Neural cell (in vitro differentiated cells): ENCODE results near the gene HAL. TPM values are rescaled to one million over a fixed set of nuclear protein-coding genes. Genes with fewer than 3 reads are reported as not detected.

ENCODE experiments used
- H2AFZ ChIP-seq: fragments of 200-600, 300-800 bp; sonication (generic), shearing (Covaris generic); 2 replicates; pipeline ENCODE4 v1.6.0; 2014; ENCODE audit warnings: low read depth, mild to moderate bottlenecking, antibody characterized with exemption, low read length, moderate library complexity
- H3F3A ChIP-seq: fragments of 200-600 bp; shearing (Covaris generic); 2 replicates; pipeline ENCODE4 v1.6.1; 2016; ENCODE audit warnings: mild to moderate bottlenecking, moderate library complexity, mixed read lengths, antibody characterized with exemption, low read length; ENCODE audit not compliant: insufficient read depth, poor library complexity, severe bottlenecking
- H3K27ac ChIP-seq: fragments of 200-600, 300-800 bp; sonication (generic), shearing (Covaris generic); 2 replicates; pipeline ENCODE4 v1.5.1; 2014; ENCODE audit warnings: mild to moderate bottlenecking, low read length, moderate library complexity
- H3K27me3 ChIP-seq: fragments of 300-800, 200-600 bp; sonication (generic), shearing (Covaris generic); 2 replicates; pipeline ENCODE4 v1.6.0; 2014; ENCODE audit warnings: mild to moderate bottlenecking, low read depth, low read length, moderate library complexity; ENCODE audit not compliant: insufficient read depth
- H3K36me3 ChIP-seq: fragments of 300-800, 200-600 bp; sonication (generic), shearing (Covaris generic); 2 replicates; pipeline ENCODE4 v1.5.1; 2014; ENCODE audit warnings: mild to moderate bottlenecking, antibody characterized with exemption, low read length, moderate library complexity; ENCODE audit not compliant: insufficient read depth
- H3K4me2 ChIP-seq: fragments of 300-800, 200-600 bp; sonication (generic), shearing (Covaris generic); 2 replicates; pipeline ENCODE4 v1.6.0; 2014; ENCODE audit warnings: mild to moderate bottlenecking, low read length
- H3K4me3 ChIP-seq: fragments of 300-800, 200-600 bp; sonication (generic), shearing (Covaris generic); 2 replicates; pipeline ENCODE4 v1.5.1; 2014; ENCODE audit warnings: mild to moderate bottlenecking, low read length, moderate library complexity
- H3K79me2 ChIP-seq: fragments of 200-600 bp; shearing (Covaris generic); replicated peaks from 2 replicates; pipeline ENCODE4 v1.6.0; 2014; ENCODE audit warnings: mild to moderate bottlenecking, low read length, moderate library complexity; ENCODE audit not compliant: insufficient read depth
- H3K9ac ChIP-seq: fragments of 300-800, 200-600 bp; sonication (generic), shearing (Covaris generic); 2 replicates; pipeline ENCODE4 v1.6.1; 2016; ENCODE audit warnings: mild to moderate bottlenecking, low read length, mixed read lengths
- H3K9me2 ChIP-seq: fragments of 200-600 bp; shearing (Covaris generic); 2 replicates; pipeline ENCODE4 v1.6.1; 2016; ENCODE audit warnings: mild to moderate bottlenecking, low read length, mixed read lengths; ENCODE audit not compliant: insufficient read depth
- H3K9me3 ChIP-seq: fragments of 200-600, 300-800 bp; sonication (generic), shearing (Covaris generic); 2 replicates; pipeline ENCODE4 v1.6.1; 2016; ENCODE audit warnings: mild to moderate bottlenecking, mixed run types, low read length, moderate library complexity, mixed read lengths
- H4K20me1 ChIP-seq: fragments of 200-600 bp; shearing (Covaris generic); 2 replicates; pipeline ENCODE4 v1.6.1; 2016; ENCODE audit warnings: mild to moderate bottlenecking, mixed run types; ENCODE audit not compliant: insufficient read depth
- CTCF ChIP-seq: fragments of 450-650 bp; IDR thresholded peaks from 2 replicates; pipeline ENCODE4 v1.5.1; 2014; ENCODE audit warnings: antibody characterized with exemption, mild to moderate bottlenecking, moderate library complexity; ENCODE audit not compliant: poor library complexity, severe bottlenecking
- EP300 ChIP-seq: fragments of 450-650 bp; conservative IDR thresholded peaks from 2 replicates; pipeline ENCODE4 v1.6.1; 2014; ENCODE audit warnings: antibody characterized with exemption, mild to moderate bottlenecking, moderate library complexity; ENCODE audit not compliant: poor library complexity, severe bottlenecking
- EZH2 ChIP-seq: fragments of 200-600, 300-800 bp; shearing (Covaris generic), sonication (generic); IDR thresholded peaks from 2 replicates; pipeline ENCODE4 v1.6.1; 2014; ENCODE audit warnings: antibody characterized with exemption, low read length, borderline replicate concordance, mild to moderate bottlenecking; ENCODE audit not compliant: insufficient read depth, poor library complexity, severe bottlenecking
- MXI1 ChIP-seq: fragments of 450-650 bp; conservative IDR thresholded peaks from 2 replicates; pipeline ENCODE4 v1.6.1; 2014; ENCODE audit warnings: antibody characterized with exemption, mild to moderate bottlenecking; ENCODE audit not compliant: poor library complexity, severe bottlenecking
- POLR2AphosphoS5 ChIP-seq: IDR thresholded peaks from 2 replicates; pipeline ENCODE4 v1.6.1; 2012
- RAD21 ChIP-seq: fragments of 450-650 bp; conservative IDR thresholded peaks from 2 replicates; pipeline ENCODE4 v1.6.1; 2014; ENCODE audit warnings: antibody characterized with exemption, mild to moderate bottlenecking, moderate library complexity
- REST ChIP-seq: IDR thresholded peaks from 2 replicates; pipeline ENCODE4 v1.6.1; 2012; ENCODE audit warnings: borderline replicate concordance
- SMC3 ChIP-seq: fragments of 450-650 bp; conservative IDR thresholded peaks from 2 replicates; pipeline ENCODE4 v1.6.1; 2014; ENCODE audit warnings: antibody characterized with exemption, mild to moderate bottlenecking, moderate library complexity; ENCODE audit not compliant: poor library complexity
- TAF1 ChIP-seq: IDR thresholded peaks from 2 replicates; pipeline ENCODE4 v1.6.1; 2012; ENCODE audit warnings: low read depth
- polyA plus RNA-seq: library from polyadenylated mRNA; depleted of rRNA; stranded (reverse); fragments of >200 nt; gene quantifications from 2 replicates; pipeline ENCODE4 v1.2.3, GENCODE V29; 2014

The HAL gene
- polyA plus RNA-seq, 1 donor from 2014 or later, result not detected

- Histone ChIP-seq H2AFZ (no peak overlapping the region), H4K20me1 (no peaks in the 10 kb centered on the region), H3F3A (no peaks in the 10 kb centered on the region), H3K27ac (no peak overlapping the region), H3K4me2 (no peak overlapping the region), H3K27me3 (no peaks in the 10 kb centered on the region), H3K79me2 (no peaks in the 10 kb centered on the region), H3K9me3 (no peaks in the 10 kb centered on the region), H3K4me3 (no peak overlapping the region), H3K9ac (no peak overlapping the region), H3K36me3 (no peaks in the 10 kb centered on the region), H3K9me2 (no peaks in the 10 kb centered on the region)
- TF ChIP-seq REST, result no peak
- TF ChIP-seq SMC3, result no peak
- TF ChIP-seq TAF1, result no peak
- no peak for TF ChIP-seq EZH2
- TF ChIP-seq RAD21, result no peak
- no peak for TF ChIP-seq MXI1
- no peak for TF ChIP-seq POLR2AphosphoS5
- TF ChIP-seq EP300, result no peak
These were observed 44.4 kb upstream of the HAL start for GRCh38 chr12:96040305-96041133.

- H3K4me3 ChIP-seq, result no peak overlapping the region
- no peak overlapping the region for H3K4me2 ChIP-seq
- no peak overlapping the region for H2AFZ ChIP-seq
- H3K36me3 ChIP-seq, result no peaks in the 10 kb centered on the region
- H3K79me2 ChIP-seq, result no peaks in the 10 kb centered on the region
- no peaks in the 10 kb centered on the region for H3F3A ChIP-seq
- H3K9ac ChIP-seq, result no peak overlapping the region
- no peaks in the 10 kb centered on the region for H3K9me3 ChIP-seq
- no peaks in the 10 kb centered on the region for H3K27me3 ChIP-seq
- H3K27ac ChIP-seq, result no peak overlapping the region
- TF ChIP-seq EP300, result no peak
- H3K9me2 ChIP-seq, result no peaks in the 10 kb centered on the region
- no peaks in the 10 kb centered on the region for H4K20me1 ChIP-seq
These were observed 43.4 kb upstream of the HAL start for GRCh38 chr12:96039516-96039915.

- no peak overlapping the region for H3K4me3 ChIP-seq
- H3K79me2 ChIP-seq, result peaks cover 6% of the 10 kb centered on the region
- H3K9ac ChIP-seq, result no peak overlapping the region
- no peak overlapping the region for H3K27ac ChIP-seq
- no peaks in the 10 kb centered on the region for H4K20me1 ChIP-seq
- no peaks in the 10 kb centered on the region for H3F3A ChIP-seq
- no peak overlapping the region for H3K4me2 ChIP-seq
- H3K27me3 ChIP-seq, result no peaks in the 10 kb centered on the region
- H2AFZ ChIP-seq, result no peak overlapping the region
- H3K9me3 ChIP-seq, result no peaks in the 10 kb centered on the region
- TF ChIP-seq POLR2AphosphoS5 (no peak), EP300 (no peak), REST (no peak), SMC3 (no peak), CTCF (no peak), EZH2 (no peak), RAD21 (no peak), MXI1 (no peak), TAF1 (no peak)
- no peaks in the 10 kb centered on the region for H3K36me3 ChIP-seq
- no peaks in the 10 kb centered on the region for H3K9me2 ChIP-seq
These were observed 40.8 kb upstream of the HAL start for GRCh38 chr12:96036765-96037455.
